MCF 10A (cell line): ENCODE measurements around the gene ZNF592. TPM values are rescaled to one million over a fixed set of nuclear protein-coding genes. Genes with fewer than 3 reads are reported as not detected.
"Not testable (repeated sequence)": the region's sequence is repeated elsewhere in the genome, so short reads cannot be mapped to it uniquely, and the experiment has no call there.

ENCODE experiments used
- BruUV-seq: library from RNA; stranded (reverse); fragments of 400-500 nt; replicated peaks from 2 replicates; lab custom pipeline; 2021; lab: Mats Ljungman, UMichigan
- CTCF ChIA-PET: fragments of 300-600 bp; sonication (Branson Sonifier 250); formaldehyde crosslinking; extraction: SDS; loops from one replicate; lab custom pipeline; 2021; ENCODE audit warnings: antibody characterized with exemption, inconsistent platforms; lab: Yijun Ruan, JAX
- POLR2A ChIA-PET: fragments of 300-600, 350-650 bp; sonication (Branson Sonifier 250); formaldehyde crosslinking; extraction: SDS; loops from one replicate; lab custom pipeline; 2020; ENCODE audit warnings: antibody characterized with exemption, inconsistent platforms; lab: Yijun Ruan, JAX
- DNase-seq: peaks from one replicate; pipeline ENCODE4 v3.0.0-alpha.2; 2018; ENCODE audit not compliant: unreplicated experiment
- H3K27ac Mint-ChIP-seq: one replicate; pipeline ENCODE4 v1.8.0; 2022; ENCODE audit warnings: mild to moderate bottlenecking, low read depth, mixed read lengths; ENCODE audit not compliant: unreplicated experiment
- H3K27me3 Mint-ChIP-seq: one replicate; pipeline ENCODE4 v1.8.0; 2022; ENCODE audit warnings: mixed read lengths; ENCODE audit not compliant: insufficient read depth, unreplicated experiment
- H3K36me3 Mint-ChIP-seq: one replicate; pipeline ENCODE4 v1.8.0; 2022; ENCODE audit warnings: mild to moderate bottlenecking, moderate library complexity, mixed read lengths; ENCODE audit not compliant: insufficient read depth, unreplicated experiment
- H3K4me1 Mint-ChIP-seq: one replicate; pipeline ENCODE4 v1.8.0; 2022; ENCODE audit warnings: mixed read lengths; ENCODE audit not compliant: insufficient read depth, unreplicated experiment
- H3K4me3 Mint-ChIP-seq: one replicate; pipeline ENCODE4 v1.8.0; 2022; ENCODE audit warnings: mild to moderate bottlenecking, moderate library complexity, mixed read lengths; ENCODE audit not compliant: unreplicated experiment
- H3K9me3 Mint-ChIP-seq: one replicate; pipeline ENCODE4 v1.8.0; 2022; ENCODE audit warnings: mixed read lengths; ENCODE audit not compliant: unreplicated experiment
- intact Hi-C: fragments of 100-400 bp; cut with micrococcal nuclease; formaldehyde crosslinking; loops from 2 replicates; pipeline ENCODE4 v1.14.1; 2022
- total RNA-seq: library from RNA; stranded (reverse); gene quantifications from 2 replicates; pipeline ENCODE4 v1.2.3, GENCODE V29; 2022
- TF ChIP-seq, protein P1 (sequence below): fragments of 200-600 bp; IDR thresholded peaks from one replicate; pipeline ENCODE4 v1.8.0; 2022; ENCODE audit warnings: antibody characterized with exemption, mild to moderate bottlenecking; ENCODE audit not compliant: unreplicated experiment

ZNF592 gene
- total RNA-seq, 1 experiment from 2014 or later, result 27.5 TPM

DNA sequence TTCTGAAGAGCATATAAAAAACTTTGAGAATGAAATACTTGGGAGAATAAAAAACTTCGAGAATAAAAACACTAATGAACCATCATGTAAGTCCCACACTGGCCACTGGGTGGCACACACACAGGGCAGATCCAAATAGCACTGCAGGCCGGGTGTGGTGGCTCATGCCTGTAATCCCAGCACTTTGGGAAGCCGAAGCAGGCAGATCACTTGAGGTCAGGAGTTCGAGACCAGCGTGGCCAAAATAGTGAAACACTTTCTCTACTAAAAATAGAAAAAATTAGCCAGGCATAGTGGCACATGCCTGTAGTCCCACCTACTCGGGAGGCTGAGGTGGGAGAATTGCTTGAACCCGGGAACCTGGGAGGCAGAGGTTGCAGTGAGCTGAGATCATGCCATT lies 97.2 kb downstream of the ZNF592 start:
- not testable (repeated sequence) for BruUV-seq, H3K4me3 Mint-ChIP-seq, H3K4me1 Mint-ChIP-seq, H3K27ac Mint-ChIP-seq, H3K36me3 Mint-ChIP-seq, H3K9me3 Mint-ChIP-seq
- peaks cover 16% of the 10 kb centered on the region for H3K27me3 Mint-ChIP-seq
- ChIA-PET POLR2A (interaction anchor here (1.4 kb wide), 1 partner anchor 82 kb away, joined by 3 read pairs; no protein-coding TSS in a partner anchor), CTCF (interaction anchor here (0.7 to 1.8 kb wide), 15 partner anchors 9 to 310 kb away, joined by 3 to 11 read pairs (median 3); no protein-coding TSS in a partner anchor)
- DNase-seq, result peak; percentile 70
- TF ChIP-seq, protein P1, sequence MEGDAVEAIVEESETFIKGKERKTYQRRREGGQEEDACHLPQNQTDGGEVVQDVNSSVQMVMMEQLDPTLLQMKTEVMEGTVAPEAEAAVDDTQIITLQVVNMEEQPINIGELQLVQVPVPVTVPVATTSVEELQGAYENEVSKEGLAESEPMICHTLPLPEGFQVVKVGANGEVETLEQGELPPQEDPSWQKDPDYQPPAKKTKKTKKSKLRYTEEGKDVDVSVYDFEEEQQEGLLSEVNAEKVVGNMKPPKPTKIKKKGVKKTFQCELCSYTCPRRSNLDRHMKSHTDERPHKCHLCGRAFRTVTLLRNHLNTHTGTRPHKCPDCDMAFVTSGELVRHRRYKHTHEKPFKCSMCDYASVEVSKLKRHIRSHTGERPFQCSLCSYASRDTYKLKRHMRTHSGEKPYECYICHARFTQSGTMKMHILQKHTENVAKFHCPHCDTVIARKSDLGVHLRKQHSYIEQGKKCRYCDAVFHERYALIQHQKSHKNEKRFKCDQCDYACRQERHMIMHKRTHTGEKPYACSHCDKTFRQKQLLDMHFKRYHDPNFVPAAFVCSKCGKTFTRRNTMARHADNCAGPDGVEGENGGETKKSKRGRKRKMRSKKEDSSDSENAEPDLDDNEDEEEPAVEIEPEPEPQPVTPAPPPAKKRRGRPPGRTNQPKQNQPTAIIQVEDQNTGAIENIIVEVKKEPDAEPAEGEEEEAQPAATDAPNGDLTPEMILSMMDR, result peak; percentile 68
- intact Hi-C loops, result loop anchor here (2.0 to 5.0 kb wide), 2 partner anchors 83 to 202 kb away; no protein-coding TSS in a partner anchor

DNA sequence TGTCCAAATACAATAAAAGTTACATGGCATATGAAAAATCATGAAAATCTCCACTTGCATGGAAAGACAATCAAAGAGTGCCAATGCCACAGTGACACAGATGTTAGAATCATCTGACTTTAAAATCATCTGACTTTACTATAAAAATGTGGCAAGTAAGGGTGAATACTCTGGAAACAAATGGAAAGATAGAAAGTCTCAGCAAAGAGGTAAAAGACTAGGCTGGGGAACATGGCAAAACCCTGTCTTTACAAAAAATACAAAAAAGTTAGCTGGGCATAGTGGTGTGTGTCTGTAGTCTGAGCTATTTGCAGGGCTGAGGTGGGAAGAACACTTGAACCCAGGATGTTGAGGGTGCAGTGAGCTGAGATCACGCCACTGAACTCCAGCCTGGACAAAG lies 97.9 kb downstream of the ZNF592 start:
- no peak for DNase-seq
- peaks cover 6% of the 10 kb centered on the region for H3K36me3 Mint-ChIP-seq
- TF ChIP-seq, protein P1, result no peak
- no TSS peak for BruUV-seq
- POLR2A ChIA-PET, result no interaction called here
- CTCF ChIA-PET, result interaction anchor here (0.8 to 1.8 kb wide), 9 partner anchors 8 to 196 kb away, joined by 3 to 11 read pairs (median 4); no protein-coding TSS in a partner anchor
- H3K27me3 Mint-ChIP-seq, result peaks cover 12% of the 10 kb centered on the region
- H3K4me1 Mint-ChIP-seq, result no peaks in the 10 kb centered on the region
- no peak overlapping the region for H3K4me3 Mint-ChIP-seq
- intact Hi-C loops, result loop anchor here (5.0 kb wide), 1 partner anchor 201 kb away; no protein-coding TSS in a partner anchor
- no peak overlapping the region for H3K27ac Mint-ChIP-seq
- peaks cover 8% of the 10 kb centered on the region for H3K9me3 Mint-ChIP-seq

DNA sequence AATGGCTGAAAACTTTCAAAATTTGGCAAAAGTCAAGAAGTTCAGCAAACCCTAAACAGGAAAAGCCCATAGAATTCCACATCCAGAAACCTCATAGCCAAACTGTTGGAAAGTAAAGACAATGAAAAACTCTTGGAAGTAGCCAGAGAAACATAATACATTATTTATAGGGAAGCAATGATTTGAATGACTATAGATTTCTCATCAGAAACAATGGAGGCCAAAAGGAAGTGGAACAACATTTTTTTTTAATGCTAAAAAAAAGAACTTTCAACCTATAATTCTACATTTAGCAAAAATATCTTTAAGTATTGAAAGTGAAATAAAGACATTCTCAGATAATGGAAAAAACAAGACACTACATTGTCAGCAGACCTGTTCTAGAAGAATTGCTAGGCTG lies 99.0 kb downstream of the ZNF592 start:
- H3K9me3 Mint-ChIP-seq, result peaks cover 8% of the 10 kb centered on the region
- POLR2A ChIA-PET, result no interaction called here
- TF ChIP-seq, protein P1, result no peak
- CTCF ChIA-PET, result interaction anchor here (0.7 to 0.9 kb wide), 2 partner anchors 16 to 179 kb away, joined by 4 read pairs; no protein-coding TSS in a partner anchor
- H3K27ac Mint-ChIP-seq, result no peak overlapping the region
- BruUV-seq, result no TSS peak
- H3K36me3 Mint-ChIP-seq, result peaks cover 6% of the 10 kb centered on the region
- no peaks in the 10 kb centered on the region for H3K4me1 Mint-ChIP-seq
- peaks cover under 1% of the 10 kb centered on the region for H3K27me3 Mint-ChIP-seq
- H3K4me3 Mint-ChIP-seq, result no peak overlapping the region
- intact Hi-C loops, result loop anchor here (5.0 kb wide), 1 partner anchor 200 kb away; no protein-coding TSS in a partner anchor
- DNase-seq, result no peak

DNA sequence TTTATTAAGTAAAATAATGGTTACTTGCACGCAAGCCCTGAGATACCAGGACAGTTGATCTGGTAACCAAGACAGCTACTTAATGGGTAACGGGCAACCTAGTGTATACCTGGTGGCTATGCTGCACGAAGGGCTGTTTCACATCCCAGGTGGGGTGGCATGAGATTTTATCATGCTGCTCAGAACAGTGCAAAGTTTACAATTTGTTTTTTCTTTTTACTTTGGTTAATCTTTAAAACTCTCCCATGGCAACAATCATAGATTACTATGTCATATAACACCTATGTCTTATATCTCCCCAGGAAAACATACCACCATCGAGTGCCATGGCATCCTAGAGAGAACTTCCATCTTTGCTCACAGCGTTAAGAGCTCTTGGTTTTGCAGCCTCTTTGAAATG lies 103.8 kb downstream of the ZNF592 start:
- intact Hi-C loops, result no loop called here
- ChIA-PET CTCF (interaction anchor here (0.7 to 1.3 kb wide), 2 partner anchors 18 to 26 kb away, joined by 3 to 4 read pairs; no protein-coding TSS in a partner anchor), POLR2A (no interaction called here)
- BruUV-seq, result no TSS peak
- Mint-ChIP-seq H3K27ac (no peak overlapping the region), H3K4me1 (no peaks in the 10 kb centered on the region), H3K9me3 (peaks cover 2% of the 10 kb centered on the region), H3K36me3 (peaks cover 6% of the 10 kb centered on the region), H3K4me3 (no peak overlapping the region), H3K27me3 (no peaks in the 10 kb centered on the region)
- no peak for DNase-seq
- TF ChIP-seq, protein P1, result no peak
